IMR-90 (cell line): ENCODE measurements around the gene ZBTB38. TPM values are rescaled to one million over a fixed set of nuclear protein-coding genes. Genes with fewer than 3 reads are reported as not detected.

Experiments used
- ATAC-seq: fragments of 200-7000 bp; cut with Tn5 transposase; 2 replicates; pipeline ENCODE4 v1.9.1; 2020; ENCODE audit warnings: low read depth, mild to moderate bottlenecking, moderate library complexity
- BruUV-seq: library from RNA; stranded (reverse); fragments of 400-500 nt; replicated peaks from 2 replicates; lab custom pipeline; 2021; lab: Mats Ljungman, UMichigan
- CTCF ChIA-PET: fragments of 300-600 bp; formaldehyde crosslinking; extraction: SDS; loops from one replicate; lab custom pipeline; 2021; ENCODE audit warnings: antibody characterized with exemption; lab: Yijun Ruan, JAX
- POLR2A ChIA-PET: fragments of 300-600 bp; sonication (Branson Sonifier 250); formaldehyde crosslinking; loops from one replicate; lab custom pipeline; 2022; ENCODE audit warnings: antibody characterized with exemption; ENCODE audit not compliant: unreplicated experiment; lab: Charles Lee
- DNase-seq: peaks from one replicate; pipeline ENCODE4 v3.0.0; 2013
- H2AFZ ChIP-seq: replicated peaks from 2 replicates; pipeline ENCODE3; 2013; ENCODE audit warnings: low read length, mild to moderate bottlenecking; ENCODE audit not compliant: poor library complexity
- H2AK5ac ChIP-seq: 2 replicates; pipeline ENCODE4 v1.6.1; 2013; ENCODE audit warnings: low read depth, low read length, inconsistent platforms
- H2AK9ac ChIP-seq: replicated peaks from 2 replicates; pipeline ENCODE3; 2013; ENCODE audit warnings: mild to moderate bottlenecking, low read depth, low read length, moderate library complexity; ENCODE audit not compliant: poor library complexity
- H2BK120ac ChIP-seq: 2 replicates; pipeline ENCODE4 v1.6.1; 2013; ENCODE audit warnings: low read depth, low read length, inconsistent platforms
- H2BK15ac ChIP-seq: 3 replicates; pipeline ENCODE4 v1.6.1; 2013; ENCODE audit warnings: low read depth, low read length, inconsistent platforms
- H2BK20ac ChIP-seq: 2 replicates; pipeline ENCODE4 v1.6.1; 2013; ENCODE audit warnings: low read depth, mild to moderate bottlenecking, inconsistent platforms, low read length, moderate library complexity
- H2BK5ac ChIP-seq: 2 replicates; pipeline ENCODE4 v1.6.1; 2013; ENCODE audit warnings: mild to moderate bottlenecking, low read depth, low read length, inconsistent platforms; ENCODE audit not compliant: poor library complexity, severe bottlenecking
- H3K14ac ChIP-seq: replicated peaks from 2 replicates; pipeline ENCODE4 v1.6.1; 2013; ENCODE audit warnings: low read depth, low read length, inconsistent platforms
- H3K18ac ChIP-seq: 2 replicates; pipeline ENCODE4 v1.6.1; 2013; ENCODE audit warnings: low read depth, low read length, control low read depth
- H3K23ac ChIP-seq: 2 replicates; pipeline ENCODE4 v1.6.1; 2013; ENCODE audit warnings: low read depth, low read length, inconsistent platforms
- H3K27ac ChIP-seq: 2 replicates; pipeline ENCODE4 v1.5.1; 2013; ENCODE audit warnings: mild to moderate bottlenecking, control low read depth, low read length; ENCODE audit not compliant: insufficient read depth
- H3K27me3 ChIP-seq: 2 replicates; pipeline ENCODE4 v1.6.1; 2013; ENCODE audit warnings: low read length; ENCODE audit not compliant: control insufficient read depth, insufficient read depth
- H3K36me3 ChIP-seq: 2 replicates; pipeline ENCODE4 v1.6.1; 2013; ENCODE audit warnings: low read length, mixed read lengths; ENCODE audit not compliant: control insufficient read depth, insufficient read depth
- H3K4ac ChIP-seq: 2 replicates; pipeline ENCODE4 v1.6.1; 2013; ENCODE audit warnings: low read depth, low read length, inconsistent platforms
- H3K4me1 ChIP-seq: 2 replicates; pipeline ENCODE4 v1.6.1; 2013; ENCODE audit warnings: low read length, mixed read lengths; ENCODE audit not compliant: control insufficient read depth, insufficient read depth
- H3K4me2 ChIP-seq: 2 replicates; pipeline ENCODE4 v1.6.1; 2013; ENCODE audit warnings: low read depth, mild to moderate bottlenecking, control low read depth, low read length, moderate library complexity
- H3K4me3 ChIP-seq: 2 replicates; pipeline ENCODE4 v1.5.1; 2013; ENCODE audit warnings: low read depth, mild to moderate bottlenecking, control low read depth, low read length, moderate library complexity; ENCODE audit not compliant: insufficient read depth
- H3K56ac ChIP-seq: 2 replicates; pipeline ENCODE4 v1.6.1; 2013; ENCODE audit warnings: low read length, inconsistent platforms; ENCODE audit not compliant: insufficient read depth; ENCODE audit errors: extremely low read depth
- H3K79me1 ChIP-seq, 2 experiments: 2 replicates each; pipeline ENCODE4 v1.6.1; 2013; ENCODE audit warnings: low read length in 2 of 2, inconsistent platforms in 1 of 2, low read depth in 1 of 2
- H3K9ac ChIP-seq: 2 replicates; pipeline ENCODE4 v1.6.1; 2013; ENCODE audit warnings: low read depth, low read length, control low read depth
- H3K9me1 ChIP-seq: 2 replicates; pipeline ENCODE4 v1.6.1; 2013; ENCODE audit warnings: low read length, inconsistent platforms; ENCODE audit not compliant: insufficient read depth
- H3K9me3 ChIP-seq: 2 replicates; pipeline ENCODE4 v1.6.1; 2013; ENCODE audit warnings: low read length; ENCODE audit not compliant: control insufficient read depth, insufficient read depth
- H4K20me1 ChIP-seq: 2 replicates; pipeline ENCODE4 v1.6.1; 2013; ENCODE audit warnings: low read length, inconsistent platforms; ENCODE audit not compliant: insufficient read depth
- H4K5ac ChIP-seq: 2 replicates; pipeline ENCODE4 v1.6.1; 2013; ENCODE audit warnings: mild to moderate bottlenecking, low read depth, low read length, control low read depth
- H4K8ac ChIP-seq, 2 experiments: 2 replicates each; pipeline ENCODE4 v1.6.1; 2013; ENCODE audit warnings: low read depth in 2 of 2, low read length in 2 of 2, control low read depth in 1 of 2, inconsistent platforms in 1 of 2
- H4K91ac ChIP-seq: 2 replicates; pipeline ENCODE4 v1.6.1; 2013; ENCODE audit warnings: low read depth, low read length, inconsistent platforms; ENCODE audit not compliant: insufficient read depth
- BHLHE40 ChIP-seq: fragments of 150-350 bp; IDR thresholded peaks from 2 replicates; pipeline ENCODE4 v1.6.1; 2016; ENCODE audit warnings: mild to moderate bottlenecking, low read depth, low read length
- CEBPB ChIP-seq: IDR thresholded peaks from 2 replicates; pipeline ENCODE4 v1.6.1; 2012; ENCODE audit warnings: low read depth, low read length, improper control_type of control experiment
- CHD1 ChIP-seq: IDR thresholded peaks from 2 replicates; pipeline ENCODE4 v1.6.1; 2012; ENCODE audit warnings: low read depth, low read length, improper control_type of control experiment
- CTCF ChIP-seq: conservative IDR thresholded peaks from 2 replicates; pipeline ENCODE4 v1.5.1; 2012; ENCODE audit warnings: mild to moderate bottlenecking, low read depth, low read length, improper control_type of control experiment
- ELK1 ChIP-seq: fragments of 150-350 bp; IDR thresholded peaks from 2 replicates; pipeline ENCODE4 v1.6.1; 2016; ENCODE audit warnings: low read depth, mild to moderate bottlenecking, low read length, moderate library complexity, borderline replicate concordance
- MAFK ChIP-seq: IDR thresholded peaks from 2 replicates; pipeline ENCODE4 v1.6.1; 2012; ENCODE audit warnings: low read depth, low read length, improper control_type of control experiment
- MAZ ChIP-seq: IDR thresholded peaks from 2 replicates; pipeline ENCODE4 v1.6.1; 2012; ENCODE audit warnings: low read depth, mild to moderate bottlenecking, low read length, improper control_type of control experiment, moderate library complexity, borderline replicate concordance
- MXI1 ChIP-seq: IDR thresholded peaks from 2 replicates; pipeline ENCODE4 v1.6.1; 2012; ENCODE audit warnings: low read depth, mild to moderate bottlenecking, low read length, moderate library complexity, borderline replicate concordance
- NFE2L2 ChIP-seq: fragments of 150-350 bp; IDR thresholded peaks from 2 replicates; pipeline ENCODE4 v1.6.1; 2016; ENCODE audit warnings: low read depth, mild to moderate bottlenecking, low read length
- POLR2A ChIP-seq: IDR thresholded peaks from 2 replicates; pipeline ENCODE4 v1.6.1; 2012; ENCODE audit warnings: mild to moderate bottlenecking, low read depth, low read length
- RCOR1 ChIP-seq: IDR thresholded peaks from 2 replicates; pipeline ENCODE4 v1.6.1; 2012; ENCODE audit warnings: mild to moderate bottlenecking, low read length, improper control_type of control experiment; ENCODE audit not compliant: insufficient replicate concordance
- RFX5 ChIP-seq: IDR thresholded peaks from 2 replicates; pipeline ENCODE4 v1.8.0; 2012; ENCODE audit warnings: low read depth, mild to moderate bottlenecking, low read length, moderate library complexity
- USF2 ChIP-seq: fragments of 150-350 bp; IDR thresholded peaks from 2 replicates; pipeline ENCODE4 v1.6.1; 2017; ENCODE audit warnings: mild to moderate bottlenecking, antibody characterized with exemption, low read length, low read depth
- WGBS, 2 experiments: methylation state at CpG; one replicate each; pipeline versions ENCODE4 v1.1.5 to v1.1.7; 2013; ENCODE audit warnings: missing lambda C conversion rate in 2 of 2; ENCODE audit not compliant: insufficient read length in 1 of 2; ENCODE audit errors: extremely low coverage in 2 of 2; 5-methylcytosine and 5-hydroxymethylcytosine counted together
- dilution Hi-C: fragments of 300-500 bp; cut with HindIII; formaldehyde crosslinking; loops from one replicate; pipeline ENCODE4 v1.14.3; 2018; ENCODE audit warnings: low sequenced_read_pairs; ENCODE audit not compliant: unreplicated experiment
- in situ Hi-C: fragments of 300-500 bp; cut with MboI; formaldehyde crosslinking; loops from 3 replicates; pipeline ENCODE4 v1.14.3; 2019; ENCODE audit warnings: low sequenced_read_pairs, inconsistent platforms, mixed read lengths
- intact Hi-C: fragments of 100-400 bp; cut with micrococcal nuclease; formaldehyde crosslinking; loops from 2 replicates; pipeline ENCODE4 v1.10.0; 2022
- polyA plus RNA-seq, 3 experiments: library from polyadenylated mRNA; depleted of rRNA; stranded (reverse); fragments of >200 nt; gene quantifications; 2 replicates each; pipeline ENCODE4 v1.2.3, GENCODE V29; 2012; ENCODE audit warnings: low replicate concordance in 1 of 3
- total RNA-seq: library from RNA; depleted of rRNA; stranded (reverse); fragments of >200 nt; gene quantifications from 2 replicates; pipeline ENCODE4 v1.2.3, GENCODE V29; 2012

The ZBTB38 gene
- total and polyA plus RNA-seq, 2 of the 4 experiments (the other 2 are of a cell fraction): 44.9 to 274 TPM

GRCh38 chr3:141336672-141337522 is 31.4 kb upstream of the ZBTB38 start:
- in situ Hi-C loops (loop anchor here (25.0 kb wide), 1 partner anchor 550 kb away; the partner anchor contains the start of gene ATP1B3), dilution Hi-C loops (no loop called here), intact Hi-C loops (no loop called here)
- Histone ChIP-seq H2AK5ac (peak overlapping the region; percentile 78), H3K14ac (peak overlapping the region; percentile 83), H3K27ac (no peak overlapping the region; the same call in 1 of the 2 replicates), H2BK120ac (peak overlapping the region; percentile 87), H4K8ac (peak overlapping the region; percentile 60 to 80), H2BK20ac (peak overlapping the region; percentile 91), H3K9me1 (peaks cover 29% of the 10 kb centered on the region), H2BK5ac (peak overlapping the region; percentile 73), H3K79me1 (peaks cover 0 to 21% of the 10 kb centered on the region in 2 experiments; a peak in 3 of 4 replicates), H2AFZ (peak overlapping the region; percentile 33), H3K4me3 (no peak overlapping the region), H3K23ac (peak overlapping the region; percentile 28; the same call in 1 of the 2 replicates), H3K4ac (peak overlapping the region; percentile 73), H4K5ac (peak overlapping the region; percentile 93), H3K4me2 (peak overlapping the region; percentile 11; the same call in 1 of the 2 replicates), H3K27me3 (no peaks in the 10 kb centered on the region), H3K18ac (peak overlapping the region; percentile 88; the same call in 1 of the 2 replicates), H3K4me1 (peaks cover 33% of the 10 kb centered on the region), H3K56ac (peak overlapping the region; percentile 53), H4K91ac (peak overlapping the region; percentile 56), H3K9me3 (no peaks in the 10 kb centered on the region; the same call in 1 of the 2 replicates), H2BK15ac (peak overlapping the region; percentile 76), H3K36me3 (no peaks in the 10 kb centered on the region), H2AK9ac (peak overlapping the region; percentile 6), H4K20me1 (no peaks in the 10 kb centered on the region), H3K9ac (peak overlapping the region; percentile 13; the same call in 1 of the 2 replicates)
- DNase-seq (peak; percentile 87), ATAC-seq (peak; percentile 36)
- no CpG with 5 or more reads among the region's 12 CpGs for WGBS, 2 experiments
- POLR2A ChIA-PET: interaction anchor here (0.8 kb wide), 1 partner anchor 29 kb away, joined by 3 read pairs; no protein-coding TSS in a partner anchor
- BruUV-seq: no TSS peak
- CTCF ChIA-PET: interaction anchor here (0.9 to 1.2 kb wide), 3 partner anchors 24 to 115 kb away, joined by 3 read pairs; no protein-coding TSS in a partner anchor
- TF ChIP-seq RCOR1: no peak
- TF ChIP-seq NFE2L2: no peak
- TF ChIP-seq POLR2A: no peak
- TF ChIP-seq ELK1: no peak
- peak; percentile 23; the same call in 1 of the 2 replicates for TF ChIP-seq USF2
- no peak for TF ChIP-seq MAZ
- TF ChIP-seq CTCF: no peak
- no peak for TF ChIP-seq CEBPB
- TF ChIP-seq CHD1: no peak
- TF ChIP-seq MXI1: no peak
- TF ChIP-seq MAFK: no peak
- no peak for TF ChIP-seq RFX5
- peak; percentile 52 for TF ChIP-seq BHLHE40
